Measurements from ENCODE around the gene ZNF133. TPM values are rescaled to one million over a fixed set of nuclear protein-coding genes. Genes with fewer than 3 reads are reported as not detected.

ZNF133 gene
- total and polyA plus RNA-seq, 2 donors from 2014 or later = 12.8 to 15.0 TPM

- DNase-seq (no peak), FAIRE-seq (no peak)
- no peak overlapping the region for H3K27ac ChIP-seq (ENCODE audit: low read depth in 2 of 2, low read length in 2 of 2)
- no peaks in the 10 kb centered on the region for H3K4me1 ChIP-seq (ENCODE audit: control insufficient read depth in 2 of 3, insufficient read depth in 2 of 3, low read depth in 1 of 3, low read length in 3 of 3)
- H3K36me3 ChIP-seq (ENCODE audit: control insufficient read depth in 2 of 3, insufficient read depth in 3 of 3, low read length in 3 of 3) = peaks cover 11 to 12% (median 11%) of the 10 kb centered on the region in 3 donors
- no peaks in the 10 kb centered on the region for H3K9me3 ChIP-seq (ENCODE audit: control insufficient read depth in 2 of 3, insufficient read depth in 1 of 3, low read length in 3 of 3)
- no peak overlapping the region for H3K4me3 ChIP-seq (ENCODE audit: low read length in 3 of 3)
- intact Hi-C loops (cut with DNase I) = no loop called here
- TF ChIP-seq, protein P1, sequence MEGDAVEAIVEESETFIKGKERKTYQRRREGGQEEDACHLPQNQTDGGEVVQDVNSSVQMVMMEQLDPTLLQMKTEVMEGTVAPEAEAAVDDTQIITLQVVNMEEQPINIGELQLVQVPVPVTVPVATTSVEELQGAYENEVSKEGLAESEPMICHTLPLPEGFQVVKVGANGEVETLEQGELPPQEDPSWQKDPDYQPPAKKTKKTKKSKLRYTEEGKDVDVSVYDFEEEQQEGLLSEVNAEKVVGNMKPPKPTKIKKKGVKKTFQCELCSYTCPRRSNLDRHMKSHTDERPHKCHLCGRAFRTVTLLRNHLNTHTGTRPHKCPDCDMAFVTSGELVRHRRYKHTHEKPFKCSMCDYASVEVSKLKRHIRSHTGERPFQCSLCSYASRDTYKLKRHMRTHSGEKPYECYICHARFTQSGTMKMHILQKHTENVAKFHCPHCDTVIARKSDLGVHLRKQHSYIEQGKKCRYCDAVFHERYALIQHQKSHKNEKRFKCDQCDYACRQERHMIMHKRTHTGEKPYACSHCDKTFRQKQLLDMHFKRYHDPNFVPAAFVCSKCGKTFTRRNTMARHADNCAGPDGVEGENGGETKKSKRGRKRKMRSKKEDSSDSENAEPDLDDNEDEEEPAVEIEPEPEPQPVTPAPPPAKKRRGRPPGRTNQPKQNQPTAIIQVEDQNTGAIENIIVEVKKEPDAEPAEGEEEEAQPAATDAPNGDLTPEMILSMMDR (IDR thresholded peaks at IDR 0.05; ENCODE audit: borderline replicate concordance, extremely low read depth, insufficient read depth) = no peak
- H3K27me3 ChIP-seq (ENCODE audit: control insufficient read depth, insufficient read depth, low read length) = no peaks in the 10 kb centered on the region
- no peak overlapping the region for H3K9ac ChIP-seq (ENCODE audit: low read length in 3 of 3)
Measured at GRCh38 chr20:18314786-18315406, 26.6 kb downstream of the ZNF133 start.

GRCh38 chr20:18316166-18316565 lies 27.8 kb downstream of the ZNF133 start:
- H3K4me3 ChIP-seq (ENCODE audit: low read length in 3 of 3) = no peak overlapping the region
- H3K9ac ChIP-seq (ENCODE audit: low read length in 3 of 3) = no peak overlapping the region
- H3K27ac ChIP-seq (ENCODE audit: low read depth in 2 of 2, low read length in 2 of 2) = no peak overlapping the region
- FAIRE-seq (no peak), DNase-seq (no peak)
- intact Hi-C loops (cut with DNase I) = no loop called here
- no peaks in the 10 kb centered on the region for H3K9me3 ChIP-seq (ENCODE audit: control insufficient read depth in 2 of 3, insufficient read depth in 1 of 3, low read length in 3 of 3)
- peaks cover 11 to 12% (median 11%) of the 10 kb centered on the region in 3 donors for H3K36me3 ChIP-seq (ENCODE audit: control insufficient read depth in 2 of 3, insufficient read depth in 3 of 3, low read length in 3 of 3)
- TF ChIP-seq, protein P1 (IDR thresholded peaks at IDR 0.05; ENCODE audit: borderline replicate concordance, extremely low read depth, insufficient read depth) = no peak
- no peaks in the 10 kb centered on the region for H3K27me3 ChIP-seq (ENCODE audit: control insufficient read depth, insufficient read depth, low read length)
- no peaks in the 10 kb centered on the region for H3K4me1 ChIP-seq (ENCODE audit: control insufficient read depth in 2 of 3, insufficient read depth in 2 of 3, low read depth in 1 of 3, low read length in 3 of 3)

- intact Hi-C loops (cut with DNase I) = no loop called here
- Histone ChIP-seq H3K9ac (ENCODE audit: low read length in 3 of 3) (no peak overlapping the region), H3K27ac (ENCODE audit: low read depth in 2 of 2, low read length in 2 of 2) (no peak overlapping the region), H3K4me1 (ENCODE audit: control insufficient read depth in 2 of 3, insufficient read depth in 2 of 3, low read depth in 1 of 3, low read length in 3 of 3) (no peaks in the 10 kb centered on the region), H3K36me3 (ENCODE audit: control insufficient read depth in 2 of 3, insufficient read depth in 3 of 3, low read length in 3 of 3) (peaks cover 0 to 7% (median 5%) of the 10 kb centered on the region in 3 donors), H3K27me3 (ENCODE audit: control insufficient read depth, insufficient read depth, low read length) (no peaks in the 10 kb centered on the region), H3K4me3 (ENCODE audit: low read length in 3 of 3) (no peak overlapping the region), H3K9me3 (ENCODE audit: control insufficient read depth in 2 of 3, insufficient read depth in 1 of 3, low read length in 3 of 3) (no peaks in the 10 kb centered on the region)
- TF ChIP-seq, protein P1 (IDR thresholded peaks at IDR 0.05; ENCODE audit: borderline replicate concordance, extremely low read depth, insufficient read depth) = no peak
- no peak for FAIRE-seq
- DNase-seq = no peak
Measured at GRCh38 chr20:18321316-18321715, 33.0 kb downstream of the ZNF133 start.

Data from kidney (tissue), 14 donors.